Mesenchymal stem cell (in vitro differentiated cells and primary cell): ENCODE data around the gene ERAS.
A peak's percentile ranks its signal among the peaks of the same experiment; 100 is the strongest.

Experiments used
- DNase-seq: peaks from one replicate; pipeline ENCODE4 v3.0.0-alpha.2; 2013
- H2AFZ ChIP-seq: one replicate; pipeline ENCODE4 v1.6.1; 2013; ENCODE audit warnings: low read depth, mild to moderate bottlenecking, control low read depth, inconsistent platforms, low read length, moderate library complexity
- H2AK5ac ChIP-seq: 2 replicates; pipeline ENCODE4 v1.6.1; 2013; ENCODE audit warnings: low read length, moderate library complexity, mild to moderate bottlenecking, inconsistent platforms; ENCODE audit not compliant: severe bottlenecking
- H2BK120ac ChIP-seq: one replicate; pipeline ENCODE4 v1.6.1; 2013; ENCODE audit warnings: low read depth, mild to moderate bottlenecking, inconsistent platforms, low read length, moderate library complexity
- H2BK12ac ChIP-seq, 2 experiments: one replicate each; pipeline ENCODE4 v1.6.1; 2013; ENCODE audit warnings: inconsistent platforms in 2 of 2, low read length in 2 of 2, mild to moderate bottlenecking in 2 of 2, moderate library complexity in 2 of 2, control low read depth in 1 of 2
- H2BK15ac ChIP-seq: one replicate; pipeline ENCODE4 v1.6.1; 2013; ENCODE audit warnings: mild to moderate bottlenecking, low read depth, inconsistent platforms; ENCODE audit not compliant: poor library complexity, severe bottlenecking
- H2BK5ac ChIP-seq: 2 replicates; pipeline ENCODE4 v1.6.1; 2013; ENCODE audit warnings: low read depth, mild to moderate bottlenecking, low read length, control low read depth, inconsistent platforms; ENCODE audit not compliant: poor library complexity, severe bottlenecking
- H3K14ac ChIP-seq, 2 experiments: one replicate each; pipeline ENCODE4 v1.6.1; 2013; ENCODE audit warnings: inconsistent platforms in 2 of 2, low read length in 2 of 2, control low read depth in 1 of 2, mild to moderate bottlenecking in 1 of 2, moderate library complexity in 1 of 2
- H3K18ac ChIP-seq, 2 experiments: one replicate each; pipeline ENCODE4 v1.6.1; 2013; ENCODE audit warnings: inconsistent platforms in 2 of 2, low read length in 2 of 2, control low read depth in 1 of 2, low read depth in 1 of 2, mild to moderate bottlenecking in 1 of 2
- H3K23ac ChIP-seq, 2 experiments: one replicate each; pipeline ENCODE4 v1.6.1; 2013; ENCODE audit warnings: inconsistent platforms in 2 of 2, low read length in 2 of 2, mild to moderate bottlenecking in 2 of 2, moderate library complexity in 2 of 2, control low read depth in 1 of 2
- H3K27ac ChIP-seq: 2 replicates; pipeline ENCODE4 v1.5.1; 2013; ENCODE audit warnings: mild to moderate bottlenecking, moderate library complexity, low read length, control low read depth, inconsistent platforms; ENCODE audit not compliant: poor library complexity, severe bottlenecking
- H3K27me3 ChIP-seq, 2 experiments: 2 replicates each; pipeline versions ENCODE4 v1.6.1 to v1.7.0; 2013; ENCODE audit warnings: low read length in 2 of 2, mild to moderate bottlenecking in 2 of 2, moderate library complexity in 2 of 2, control low read depth in 1 of 2, inconsistent platforms in 1 of 2; ENCODE audit not compliant: control insufficient read depth in 1 of 2, insufficient read depth in 1 of 2
- H3K36me3 ChIP-seq, 2 experiments: 2 replicates each; pipeline versions ENCODE4 v1.6.1 to v1.7.0; 2013; ENCODE audit warnings: low read length in 2 of 2, control low read depth in 1 of 2, inconsistent platforms in 1 of 2, low read depth in 1 of 2, mild to moderate bottlenecking in 1 of 2; ENCODE audit not compliant: insufficient read depth in 2 of 2, control insufficient read depth in 1 of 2
- H3K4ac ChIP-seq, 2 experiments: one replicate each; pipeline ENCODE4 v1.6.1; 2013; ENCODE audit warnings: inconsistent platforms in 2 of 2, low read length in 2 of 2, mild to moderate bottlenecking in 2 of 2, moderate library complexity in 2 of 2, control low read depth in 1 of 2, low read depth in 1 of 2
- H3K4me1 ChIP-seq: 2 replicates; pipeline ENCODE4 v1.6.1; 2013; ENCODE audit warnings: low read depth, low read length, control low read depth; ENCODE audit not compliant: control insufficient read depth, insufficient read depth
- H3K4me2 ChIP-seq: 2 replicates; pipeline ENCODE4 v1.6.1; 2013; ENCODE audit warnings: low read length, mild to moderate bottlenecking, inconsistent platforms; ENCODE audit not compliant: poor library complexity, severe bottlenecking
- H3K4me3 ChIP-seq, 2 experiments: 2 replicates each; pipeline versions ENCODE4 v1.5.1 to v1.7.0; 2013; ENCODE audit warnings: low read length in 2 of 2, mild to moderate bottlenecking in 2 of 2, control low read depth in 1 of 2, low read depth in 1 of 2; ENCODE audit not compliant: insufficient read depth in 1 of 2
- H3K79me1 ChIP-seq: replicated peaks from 2 replicates; pipeline ENCODE4 v1.6.1; 2013; ENCODE audit warnings: mild to moderate bottlenecking, control low read depth, low read length, inconsistent platforms; ENCODE audit not compliant: poor library complexity, severe bottlenecking
- H3K9ac ChIP-seq: 2 replicates; pipeline ENCODE4 v1.7.0; 2013; ENCODE audit warnings: mild to moderate bottlenecking, low read length, moderate library complexity
- H3K9me3 ChIP-seq: 2 replicates; pipeline ENCODE4 v1.7.0; 2013; ENCODE audit warnings: mild to moderate bottlenecking, low read length; ENCODE audit not compliant: control insufficient read depth
- H4K8ac ChIP-seq: one replicate; pipeline ENCODE4 v1.6.1; 2013; ENCODE audit warnings: inconsistent platforms, mild to moderate bottlenecking, low read length, moderate library complexity
- H4K91ac ChIP-seq: one replicate; pipeline ENCODE4 v1.6.1; 2013; ENCODE audit warnings: mild to moderate bottlenecking, low read length, inconsistent platforms
- WGBS: methylation state at CpG from one replicate; pipeline ENCODE4 v1.1.7; 2013; ENCODE audit warnings: mixed read lengths; 5-methylcytosine and 5-hydroxymethylcytosine counted together

ERAS gene

GRCh38 chrX:48794911-48795515, 31.3 kb upstream of the ERAS start:
- Histone ChIP-seq H3K14ac (no peak overlapping the region), H3K4me2 (no peak overlapping the region), H3K9ac (no peak overlapping the region), H2BK15ac (no peak overlapping the region), H4K8ac (peak overlapping the region; percentile 82), H2BK12ac (peak overlapping the region in 1 of 2 experiments; percentile 59), H3K4me3 (no peak overlapping the region), H3K9me3 (no peaks in the 10 kb centered on the region), H3K36me3 (no peaks in the 10 kb centered on the region), H3K18ac (peak overlapping the region in 1 of 2 experiments; percentile 21), H2AK5ac (no peak overlapping the region), H3K27me3 (peaks cover 0 to 59% of the 10 kb centered on the region in 2 experiments), H3K4me1 (peaks cover 10% of the 10 kb centered on the region), H3K27ac (no peak overlapping the region), H2BK120ac (no peak overlapping the region), H2BK5ac (no peak overlapping the region), H4K91ac (peak overlapping the region; percentile 34), H3K4ac (no peak overlapping the region), H3K79me1 (no peaks in the 10 kb centered on the region), H2AFZ (no peak overlapping the region), H3K23ac (no peak overlapping the region)
- 18% methylated on average over 3 of the region's 8 CpGs for WGBS
- peak; percentile 67 for DNase-seq

- Histone ChIP-seq H3K36me3 (no peaks in the 10 kb centered on the region), H3K79me1 (peaks cover 1% of the 10 kb centered on the region), H3K23ac (no peak overlapping the region), H4K8ac (no peak overlapping the region), H3K4me1 (peaks cover 14% of the 10 kb centered on the region), H3K4ac (no peak overlapping the region), H3K9me3 (no peaks in the 10 kb centered on the region), H2AK5ac (no peak overlapping the region), H3K4me2 (no peak overlapping the region), H3K14ac (no peak overlapping the region), H2AFZ (no peak overlapping the region), H3K18ac (no peak overlapping the region), H2BK12ac (no peak overlapping the region), H4K91ac (no peak overlapping the region), H3K27ac (no peak overlapping the region), H2BK120ac (no peak overlapping the region), H3K4me3 (no peak overlapping the region), H2BK5ac (no peak overlapping the region), H3K9ac (no peak overlapping the region), H2BK15ac (no peak overlapping the region), H3K27me3 (peaks cover 0 to 34% of the 10 kb centered on the region in 2 experiments)
- no peak for DNase-seq
- WGBS: no CpG with 5 or more reads among the region's 2 CpGs
Measured at GRCh38 chrX:48798318-48798717, 28.0 kb upstream of the ERAS start.

GRCh38 chrX:48800574-48801279, 25.6 kb upstream of the ERAS start:
- no peak overlapping the region for H2BK12ac ChIP-seq
- no peak overlapping the region for H3K23ac ChIP-seq
- peak overlapping the region; percentile 21 to 70 for H3K18ac ChIP-seq
- H3K27ac ChIP-seq: peak overlapping the region; percentile 76
- peaks cover 7% of the 10 kb centered on the region for H3K79me1 ChIP-seq
- H3K14ac ChIP-seq: no peak overlapping the region
- peak overlapping the region; percentile 90 for H3K9ac ChIP-seq
- peak overlapping the region; percentile 91 for H4K8ac ChIP-seq
- no peak overlapping the region for H2BK120ac ChIP-seq
- H2AK5ac ChIP-seq: peak overlapping the region; percentile 48
- peak overlapping the region; percentile 26 for H2BK15ac ChIP-seq
- peak overlapping the region; percentile 68 for H4K91ac ChIP-seq
- H3K4me3 ChIP-seq: peak overlapping the region; percentile 80 to 81
- peak overlapping the region in 1 of 2 experiments; percentile 80 for H3K4ac ChIP-seq
- no peaks in the 10 kb centered on the region for H3K9me3 ChIP-seq
- H3K4me1 ChIP-seq: peaks cover 5% of the 10 kb centered on the region
- H3K27me3 ChIP-seq: peaks cover 0 to 20% of the 10 kb centered on the region in 2 experiments
- 41% methylated on average over 15 of the region's 17 CpGs for WGBS
- peaks cover 7 to 9% of the 10 kb centered on the region in 2 experiments for H3K36me3 ChIP-seq
- peak overlapping the region; percentile 53 for H2AFZ ChIP-seq
- DNase-seq: no peak
- H3K4me2 ChIP-seq: peak overlapping the region; percentile 66
- H2BK5ac ChIP-seq: no peak overlapping the region
